Measurements from ENCODE around the gene USP4. TPM values are rescaled to one million over a fixed set of nuclear protein-coding genes. Genes with fewer than 3 reads are reported as not detected.

USP4 gene
- total RNA-seq, 2 experiments from 2014 or later: 69.3 to 71.8 TPM

- ChIA-PET POLR2A (interaction anchor here (1.3 kb wide), 1 partner anchor 155 kb away, joined by 3 read pairs; no protein-coding TSS in a partner anchor), CTCF (interaction anchor here (0.6 to 2.1 kb wide), 3 partner anchors 8 to 155 kb away, joined by 4 to 7 read pairs (median 4); no protein-coding TSS in a partner anchor)
- ATAC-seq (no peak), DNase-seq (no peak)
- intact Hi-C loops (cut with DNase I, micrococcal nuclease): no loop called here
- no peak overlapping the region for H3K27ac Mint-ChIP-seq
- H3K4me1 Mint-ChIP-seq: no peaks in the 10 kb centered on the region
- no peak overlapping the region for H3K4me3 Mint-ChIP-seq
- no peaks in the 10 kb centered on the region for H3K9me3 Mint-ChIP-seq (ENCODE audit: low read depth)
- no peaks in the 10 kb centered on the region for H3K27me3 Mint-ChIP-seq
- peaks cover 41% of the 10 kb centered on the region for H3K36me3 Mint-ChIP-seq (ENCODE audit: low read depth)
Measured at GRCh38 chr3:49294343-49294742, 45.5 kb downstream of the USP4 start.

- no peaks in the 10 kb centered on the region for H3K4me1 Mint-ChIP-seq
- no peak overlapping the region for H3K4me3 Mint-ChIP-seq
- peaks cover 51% of the 10 kb centered on the region for H3K36me3 Mint-ChIP-seq (ENCODE audit: low read depth)
- DNase-seq: no peak
- no peak overlapping the region for H3K27ac Mint-ChIP-seq
- H3K9me3 Mint-ChIP-seq (ENCODE audit: low read depth): no peaks in the 10 kb centered on the region
- POLR2A ChIA-PET: no interaction called here
- intact Hi-C loops (cut with DNase I, micrococcal nuclease): no loop called here
- H3K27me3 Mint-ChIP-seq: no peaks in the 10 kb centered on the region
- ATAC-seq: no peak
- CTCF ChIA-PET: interaction anchor here (0.8 kb wide), 2 partner anchors 17 to 165 kb away, joined by 4 to 5 read pairs; no protein-coding TSS in a partner anchor
Measured at GRCh38 chr3:49283997-49284396, 55.9 kb downstream of the USP4 start.

GRCh38 chr3:49279376-49279775 lies 60.5 kb downstream of the USP4 start:
- Mint-ChIP-seq H3K36me3 (ENCODE audit: low read depth) (peaks cover 47% of the 10 kb centered on the region), H3K27me3 (no peaks in the 10 kb centered on the region), H3K27ac (no peak overlapping the region), H3K4me3 (no peak overlapping the region), H3K4me1 (peaks cover 25% of the 10 kb centered on the region), H3K9me3 (ENCODE audit: low read depth) (no peaks in the 10 kb centered on the region)
- no peak for ATAC-seq
- no peak for DNase-seq
- ChIA-PET CTCF (interaction anchor here (0.7 to 1.1 kb wide), 2 partner anchors 61 to 170 kb away, joined by 3 read pairs; partner anchors contain the start of gene USP4), POLR2A (no interaction called here)
- intact Hi-C loops (cut with DNase I, micrococcal nuclease): loop anchor here in 1 of 2 experiments (5.0 kb wide), 1 partner anchor 187 kb away; the partner anchor contains the start of gene QRICH1

GRCh38 chr3:49278548-49278947 lies 61.3 kb downstream of the USP4 start:
- no peak overlapping the region for H3K4me3 Mint-ChIP-seq
- H3K27ac Mint-ChIP-seq: peak overlapping the region; percentile 80
- H3K4me1 Mint-ChIP-seq: peaks cover 30% of the 10 kb centered on the region
- intact Hi-C loops (cut with DNase I, micrococcal nuclease): loop anchor here in 1 of 2 experiments (5.0 kb wide), 1 partner anchor 186 kb away; the partner anchor contains the start of gene QRICH1
- ChIA-PET POLR2A (interaction anchor here (0.6 kb wide), 1 partner anchor 73 kb away, joined by 3 read pairs; no protein-coding TSS in a partner anchor), CTCF (interaction anchor here (0.5 to 1.3 kb wide), 4 partner anchors 14 to 171 kb away, joined by 3 read pairs; no protein-coding TSS in a partner anchor)
- peaks cover 39% of the 10 kb centered on the region for H3K36me3 Mint-ChIP-seq (ENCODE audit: low read depth)
- no peak for DNase-seq
- ATAC-seq: no peak
- H3K27me3 Mint-ChIP-seq: no peaks in the 10 kb centered on the region
- no peaks in the 10 kb centered on the region for H3K9me3 Mint-ChIP-seq (ENCODE audit: low read depth)

GRCh38 chr3:49277383-49277775 lies 62.5 kb downstream of the USP4 start:
- intact Hi-C loops (cut with DNase I, micrococcal nuclease): loop anchor here (1.0 to 5.0 kb wide), 3 partner anchors 106 to 185 kb away; partner anchors contain the start of genes KLHDC8B (in 1 of the 2), QRICH1 (in 1 of the 2) and USP19 (in 1 of the 2)
- H3K9me3 Mint-ChIP-seq (ENCODE audit: low read depth): no peaks in the 10 kb centered on the region
- ChIA-PET POLR2A (interaction anchor here (0.7 kb wide), 1 partner anchor 227 kb away, joined by 3 read pairs; no protein-coding TSS in a partner anchor), CTCF (interaction anchor here (0.6 to 1.3 kb wide), 2 partner anchors 15 to 59 kb away, joined by 3 read pairs; no protein-coding TSS in a partner anchor)
- ATAC-seq (peak; percentile 9), DNase-seq (no peak)
- H3K4me3 Mint-ChIP-seq: peak overlapping the region; percentile 77
- peaks cover 38% of the 10 kb centered on the region for H3K36me3 Mint-ChIP-seq (ENCODE audit: low read depth)
- H3K27me3 Mint-ChIP-seq: no peaks in the 10 kb centered on the region
- H3K27ac Mint-ChIP-seq: peak overlapping the region; percentile 87
- H3K4me1 Mint-ChIP-seq: peaks cover 30% of the 10 kb centered on the region

- peak within 1 kb of the TSS; percentile 77 for H3K4me3 Mint-ChIP-seq
- peak; percentile 87 for ATAC-seq
- peak within 1 kb of the TSS; percentile 87 for H3K27ac Mint-ChIP-seq
- peak; percentile 88 for DNase-seq
- peaks cover 38% of the 10 kb centered on the region for H3K36me3 Mint-ChIP-seq (ENCODE audit: low read depth)
- H3K4me1 Mint-ChIP-seq: peaks cover 30% of the 10 kb centered on the region
- no peaks in the 10 kb centered on the region for H3K9me3 Mint-ChIP-seq (ENCODE audit: low read depth)
- POLR2A ChIA-PET: no interaction called here
- CTCF ChIA-PET: interaction anchor here (0.6 to 0.7 kb wide), 2 partner anchors 260 to 395 kb away, joined by 3 to 4 read pairs; no protein-coding TSS in a partner anchor
- no peaks in the 10 kb centered on the region for H3K27me3 Mint-ChIP-seq
- intact Hi-C loops (cut with DNase I, micrococcal nuclease): loop anchor here (1.0 to 5.0 kb wide), 3 partner anchors 105 to 184 kb away; partner anchors contain the start of genes KLHDC8B (in 1 of the 2), QRICH1 (in 1 of the 2) and USP19 (in 1 of the 2)
Measured at GRCh38 chr3:49276475-49277382, 63.1 kb downstream of the USP4 start, which contains the start of gene C3orf62. C3orf62 (minus strand) TSS chr3:49277232; CDS start chr3:49276872, 360 bp downstream.

- Mint-ChIP-seq H3K36me3 (ENCODE audit: low read depth) (peaks cover 32% of the 10 kb centered on the region), H3K9me3 (ENCODE audit: low read depth) (no peaks in the 10 kb centered on the region), H3K27ac (peak overlapping the region; percentile 47), H3K4me1 (peaks cover 30% of the 10 kb centered on the region), H3K27me3 (no peaks in the 10 kb centered on the region), H3K4me3 (no peak overlapping the region)
- intact Hi-C loops (cut with DNase I, micrococcal nuclease): no loop called here
- DNase-seq: no peak
- ChIA-PET POLR2A (no interaction called here), CTCF (interaction anchor here (0.5 kb wide), 1 partner anchor 162 kb away, joined by 3 read pairs; no protein-coding TSS in a partner anchor)
- peak; percentile 35 for ATAC-seq
Measured at GRCh38 chr3:49273825-49274532, 65.9 kb downstream of the USP4 start.

GRCh38 chr3:49271047-49271446 lies 68.8 kb downstream of the USP4 start:
- Mint-ChIP-seq H3K27ac (no peak overlapping the region), H3K9me3 (ENCODE audit: low read depth) (no peaks in the 10 kb centered on the region), H3K36me3 (ENCODE audit: low read depth) (peaks cover 13% of the 10 kb centered on the region), H3K4me3 (no peak overlapping the region), H3K27me3 (no peaks in the 10 kb centered on the region), H3K4me1 (peaks cover 10% of the 10 kb centered on the region)
- no peak for ATAC-seq
- CTCF ChIA-PET: no interaction called here
- POLR2A ChIA-PET: no interaction called here
- intact Hi-C loops (cut with DNase I, micrococcal nuclease): no loop called here
- no peak for DNase-seq

GRCh38 chr3:49270156-49270500 lies 69.7 kb downstream of the USP4 start:
- DNase-seq (no peak), ATAC-seq (no peak)
- Mint-ChIP-seq H3K4me1 (peaks cover 5% of the 10 kb centered on the region), H3K4me3 (no peak overlapping the region), H3K27ac (no peak overlapping the region), H3K9me3 (ENCODE audit: low read depth) (no peaks in the 10 kb centered on the region), H3K36me3 (ENCODE audit: low read depth) (peaks cover 10% of the 10 kb centered on the region), H3K27me3 (no peaks in the 10 kb centered on the region)
- intact Hi-C loops (cut with DNase I, micrococcal nuclease): no loop called here
- POLR2A ChIA-PET: no interaction called here
- CTCF ChIA-PET: interaction anchor here (0.9 kb wide), 1 partner anchor 17 kb away, joined by 4 read pairs; no protein-coding TSS in a partner anchor

- no peak overlapping the region for H3K27ac Mint-ChIP-seq
- H3K27me3 Mint-ChIP-seq: no peaks in the 10 kb centered on the region
- POLR2A ChIA-PET: no interaction called here
- H3K4me1 Mint-ChIP-seq: peaks cover 5% of the 10 kb centered on the region
- CTCF ChIA-PET: interaction anchor here (0.9 kb wide), 1 partner anchor 17 kb away, joined by 4 read pairs; no protein-coding TSS in a partner anchor
- ATAC-seq: no peak
- intact Hi-C loops (cut with DNase I, micrococcal nuclease): no loop called here
- DNase-seq: no peak
- H3K36me3 Mint-ChIP-seq (ENCODE audit: low read depth): peaks cover 10% of the 10 kb centered on the region
- H3K4me3 Mint-ChIP-seq: no peak overlapping the region
- no peaks in the 10 kb centered on the region for H3K9me3 Mint-ChIP-seq (ENCODE audit: low read depth)
Measured at GRCh38 chr3:49269443-49270155, 70.3 kb downstream of the USP4 start.

All from activated CD4-positive, alpha-beta T cell treated with anti-CD3 and anti-CD28 coated beads for 36 hours (primary cell).